ENCODE measurements around the gene DPEP2.
A peak's percentile ranks its signal among the peaks of the same experiment; 100 is the strongest.
"Not testable (repeated sequence)": the region's sequence is repeated elsewhere in the genome, so short reads cannot be mapped to it uniquely, and the experiment has no call there.

DPEP2 gene

DNA sequence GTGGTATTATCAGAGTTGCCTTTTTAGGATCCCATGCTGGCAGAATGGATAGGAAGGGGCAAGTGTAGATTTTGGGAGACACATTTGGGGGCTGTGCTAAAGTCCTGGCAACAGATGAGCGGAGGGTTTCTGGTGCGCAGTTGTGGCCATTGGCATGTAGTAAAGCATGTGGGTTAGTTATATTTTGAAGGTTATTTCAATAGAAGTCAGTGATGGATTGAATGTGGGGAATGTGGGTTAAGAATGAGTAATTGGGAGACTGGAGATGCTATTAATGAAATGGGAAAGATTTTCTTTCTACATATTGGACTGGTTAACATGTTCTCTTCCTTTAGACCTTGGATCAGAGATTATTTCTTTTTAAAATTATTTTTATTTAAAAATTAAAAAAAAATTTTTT is 33.8 kb upstream of the DPEP2 start:
- TF ChIP-seq, protein P1, sequence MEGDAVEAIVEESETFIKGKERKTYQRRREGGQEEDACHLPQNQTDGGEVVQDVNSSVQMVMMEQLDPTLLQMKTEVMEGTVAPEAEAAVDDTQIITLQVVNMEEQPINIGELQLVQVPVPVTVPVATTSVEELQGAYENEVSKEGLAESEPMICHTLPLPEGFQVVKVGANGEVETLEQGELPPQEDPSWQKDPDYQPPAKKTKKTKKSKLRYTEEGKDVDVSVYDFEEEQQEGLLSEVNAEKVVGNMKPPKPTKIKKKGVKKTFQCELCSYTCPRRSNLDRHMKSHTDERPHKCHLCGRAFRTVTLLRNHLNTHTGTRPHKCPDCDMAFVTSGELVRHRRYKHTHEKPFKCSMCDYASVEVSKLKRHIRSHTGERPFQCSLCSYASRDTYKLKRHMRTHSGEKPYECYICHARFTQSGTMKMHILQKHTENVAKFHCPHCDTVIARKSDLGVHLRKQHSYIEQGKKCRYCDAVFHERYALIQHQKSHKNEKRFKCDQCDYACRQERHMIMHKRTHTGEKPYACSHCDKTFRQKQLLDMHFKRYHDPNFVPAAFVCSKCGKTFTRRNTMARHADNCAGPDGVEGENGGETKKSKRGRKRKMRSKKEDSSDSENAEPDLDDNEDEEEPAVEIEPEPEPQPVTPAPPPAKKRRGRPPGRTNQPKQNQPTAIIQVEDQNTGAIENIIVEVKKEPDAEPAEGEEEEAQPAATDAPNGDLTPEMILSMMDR (IDR thresholded peaks at IDR 0.05; ENCODE audit: low read depth, low read length), result no peak
- DNase-seq (ENCODE audit: extremely low read depth, low read depth), result no peak

DNA sequence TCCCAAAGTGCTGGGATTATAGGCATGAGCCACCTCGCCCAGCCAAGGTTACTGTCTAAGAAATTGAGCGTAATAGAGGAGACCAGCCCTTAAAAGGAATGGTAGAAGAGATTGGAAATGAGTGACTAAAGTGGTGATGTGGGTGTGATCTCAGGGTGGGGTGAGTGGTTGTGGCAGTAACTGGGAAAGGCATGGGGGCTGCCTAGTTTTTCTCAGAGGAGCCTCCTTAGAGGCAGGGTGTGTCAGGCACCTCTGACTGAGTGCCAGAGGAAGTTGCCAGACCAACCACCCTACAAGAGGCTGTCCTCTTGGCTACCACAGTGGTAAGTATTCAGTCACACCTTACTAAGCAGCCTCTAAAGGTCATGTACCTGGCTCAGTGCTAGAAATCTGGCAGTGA is 32.7 kb upstream of the DPEP2 start:
- DNase-seq (ENCODE audit: extremely low read depth, low read depth), result no peak
- TF ChIP-seq, protein P1 (IDR thresholded peaks at IDR 0.05; ENCODE audit: low read depth, low read length), result no peak

DNA sequence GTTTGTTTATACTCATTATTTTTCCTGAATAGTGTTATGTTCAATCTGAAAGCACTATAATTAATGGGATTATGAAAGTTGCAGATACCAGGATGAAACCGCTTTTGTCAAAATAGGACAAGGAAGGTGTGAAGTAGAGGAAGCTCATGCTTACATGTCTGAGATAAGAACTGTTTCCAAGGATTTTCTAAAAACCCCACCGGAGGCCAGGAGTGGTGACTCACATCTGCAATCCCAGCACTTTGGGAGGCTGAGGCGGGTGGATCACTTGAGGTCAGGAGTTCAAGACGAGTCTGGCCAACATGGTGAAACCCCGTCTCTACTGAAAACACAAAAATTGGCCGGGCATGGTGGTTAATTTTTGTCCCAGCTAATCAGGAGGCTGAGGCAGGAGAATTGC is 30.8 kb upstream of the DPEP2 start:
- not testable (repeated sequence) for DNase-seq (ENCODE audit: extremely low read depth, low read depth)

DNA sequence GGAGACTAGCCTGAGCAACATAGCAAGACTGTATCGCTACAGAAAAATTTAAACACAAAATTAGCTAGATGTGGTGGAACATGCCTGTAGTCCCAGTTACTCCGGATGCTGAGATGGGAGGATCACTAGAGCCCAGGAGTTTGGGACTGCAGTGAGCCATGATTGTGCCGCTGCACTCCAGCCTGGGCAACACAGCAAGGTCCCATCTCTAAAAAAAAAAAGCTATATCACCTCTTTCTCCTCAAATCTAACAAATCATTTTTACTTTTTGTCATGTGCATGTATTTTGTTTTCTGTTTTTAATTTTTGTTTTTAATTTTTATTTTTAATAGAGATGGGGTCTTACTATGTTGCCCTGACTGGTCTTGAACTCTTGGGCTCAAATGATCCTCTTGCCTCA is 29.7 kb upstream of the DPEP2 start:
- TF ChIP-seq, protein P1 (IDR thresholded peaks at IDR 0.05; ENCODE audit: low read depth, low read length), result no peak
- DNase-seq (ENCODE audit: extremely low read depth, low read depth), result no peak

DNA sequence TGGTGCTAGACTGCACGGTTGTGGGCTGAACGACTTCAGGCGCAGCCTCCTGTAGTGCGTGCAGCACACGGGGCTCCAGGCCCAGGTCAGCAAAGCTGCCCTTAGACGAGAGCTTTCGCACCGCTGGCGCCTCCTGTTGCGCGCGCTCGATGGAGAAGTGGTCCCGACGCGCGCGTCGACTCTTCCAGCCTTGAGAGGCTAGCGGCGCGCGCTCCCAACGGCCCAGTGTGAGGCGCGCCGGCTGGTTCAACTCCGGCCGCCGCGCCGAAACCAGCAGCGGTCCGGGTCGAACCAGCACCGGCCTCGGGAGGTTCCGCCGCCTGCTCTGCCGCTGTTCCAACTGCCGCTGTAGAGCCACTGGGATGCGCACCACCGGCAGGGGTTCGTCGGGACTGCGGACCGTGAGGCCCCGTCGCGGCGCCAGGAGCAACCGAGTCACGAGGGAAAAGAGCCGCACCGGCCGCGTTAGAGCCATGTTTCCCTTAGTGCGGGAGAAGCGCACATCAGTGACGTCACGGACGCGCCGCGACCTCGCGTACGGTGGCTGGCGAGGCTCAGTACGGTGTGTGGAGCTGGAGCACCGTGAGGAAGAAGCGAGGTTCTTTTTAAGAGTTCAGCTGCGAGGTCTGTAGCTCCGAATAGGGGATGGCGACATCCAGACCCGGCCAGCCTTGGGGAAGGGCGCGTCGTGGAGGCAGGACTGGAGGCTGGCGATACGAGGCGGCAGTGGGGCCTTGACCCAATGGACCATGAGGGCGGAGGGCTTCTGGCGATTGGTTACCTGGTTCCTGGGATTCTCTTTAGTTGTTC is 23.6 kb upstream of the DPEP2 start, which contains the start of the genes DDX28 and DUS2:
DDX28 (minus strand) TSS at position 505 of the 810 bp plus-strand sequence; CDS start at position 475, 30 bp downstream.
DUS2 (plus strand) TSS at position 557 of the 810 bp plus-strand sequence. CDS start 14,740 bp downstream, outside the sequence.
- DNase-seq (ENCODE audit: extremely low read depth, low read depth), result peak; percentile 64
- TF ChIP-seq, protein P1 (IDR thresholded peaks at IDR 0.05; ENCODE audit: low read depth, low read length), result no peak

DNA sequence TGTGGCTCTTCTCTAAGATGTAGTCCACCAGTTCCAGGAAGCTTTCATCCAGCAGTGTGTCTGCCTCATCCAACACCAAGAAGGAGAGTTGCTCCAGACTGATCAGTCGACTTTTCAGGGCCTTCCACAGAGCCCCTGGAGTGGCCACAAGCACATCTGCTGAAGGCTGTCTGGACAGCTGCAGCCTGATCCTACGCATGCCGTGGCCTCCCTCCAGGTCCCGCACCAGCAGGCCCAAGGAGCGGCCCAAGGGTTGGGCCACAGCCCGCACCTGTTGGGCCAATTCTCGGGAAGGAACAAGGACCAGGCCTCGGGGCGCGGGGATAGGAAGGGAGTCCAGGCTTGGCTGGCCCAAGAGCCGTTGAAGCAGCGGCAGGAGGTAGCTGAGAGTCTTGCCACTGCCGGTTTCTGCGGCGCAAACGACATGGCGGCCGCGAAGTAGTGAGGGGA is 23.0 kb upstream of the DPEP2 start:
- no peak for DNase-seq (ENCODE audit: extremely low read depth, low read depth)
- TF ChIP-seq, protein P1 (IDR thresholded peaks at IDR 0.05; ENCODE audit: low read depth, low read length), result no peak

DNA sequence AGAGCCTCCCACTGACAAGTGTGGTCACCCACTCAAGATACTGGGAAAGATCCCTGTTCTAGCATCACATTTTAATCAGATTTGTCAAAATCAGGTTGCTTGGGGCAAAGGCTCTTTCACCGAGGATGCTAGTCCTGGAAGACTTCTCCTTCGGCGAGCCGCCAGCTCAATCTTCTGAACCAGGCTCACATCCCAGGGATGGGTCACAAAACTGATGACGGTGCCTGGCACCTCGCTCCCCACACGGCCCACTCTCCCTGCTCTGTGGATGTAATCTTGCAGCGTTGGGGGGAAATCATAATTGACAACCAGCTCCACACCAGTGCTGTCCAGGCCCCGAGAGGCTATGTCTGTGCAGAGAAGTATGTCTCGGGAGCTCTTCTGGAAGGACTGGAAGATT is 22.2 kb upstream of the DPEP2 start:
- no peak for DNase-seq (ENCODE audit: extremely low read depth, low read depth)
- TF ChIP-seq, protein P1 (IDR thresholded peaks at IDR 0.05; ENCODE audit: low read depth, low read length), result no peak
